ENCODE measurements around the gene EIF4G1.

Gene EIF4G1

GRCh38 chr3:184379358-184380184, 65.2 kb downstream of the EIF4G1 start, which contains the start of gene CHRD:
CHRD (plus strand) TSS chr3:184380054; CDS start chr3:184380319, 265 bp downstream.
- Histone ChIP-seq H2BK5ac (ENCODE audit: low read length) (peak within 1 kb of the TSS; percentile 71), H3K79me1 (ENCODE audit: low read depth, low read length) (no peaks in the 10 kb centered on the region), H2BK15ac (ENCODE audit: low read length) (peak within 1 kb of the TSS; percentile 81), H4K91ac (ENCODE audit: low read depth, low read length, poor library complexity) (no peak within 1 kb of the TSS), H3K27me3 (ENCODE audit: control insufficient read depth in 3 of 3, insufficient read depth in 3 of 3, low read depth in 1 of 3, low read length in 3 of 3) (peaks cover 8 to 22% (median 18%) of the 10 kb centered on the region in 3 experiments), H3K36me3 (replicated peaks in 1 of 2; ENCODE audit: control insufficient read depth in 2 of 2, insufficient read depth in 2 of 2, low read length in 2 of 2) (peaks cover 0 to 8% of the 10 kb centered on the region in 2 donors), H3K23ac (ENCODE audit: low read depth, low read length, poor library complexity) (peak within 1 kb of the TSS; percentile 12), H3K4me1 (ENCODE audit: control insufficient read depth in 2 of 2, insufficient read depth in 1 of 2, low read depth in 1 of 2, low read length in 2 of 2) (peaks cover 26 to 41% of the 10 kb centered on the region in 2 donors), H3K18ac (ENCODE audit: low read length) (peak within 1 kb of the TSS; percentile 94), H3K4ac (ENCODE audit: low read length) (peak within 1 kb of the TSS; percentile 12), H2AFZ (ENCODE audit: low read length) (peak within 1 kb of the TSS; percentile 89), H3K27ac (replicated peaks; ENCODE audit: low read length) (peak within 1 kb of the TSS; percentile 14), H3K4me2 (ENCODE audit: insufficient read depth, low read length, poor library complexity, severe bottlenecking) (peak within 1 kb of the TSS; percentile 87), H2BK12ac (ENCODE audit: low read length) (peak within 1 kb of the TSS; percentile 91), H3K9ac (ENCODE audit: low read depth, low read length, poor library complexity) (peak within 1 kb of the TSS; percentile 85), H3K14ac (ENCODE audit: low read length) (peak within 1 kb of the TSS; percentile 90), H3K9me3 (replicated peaks in 1 of 2; ENCODE audit: control insufficient read depth in 2 of 2, insufficient read depth in 1 of 2, low read depth in 1 of 2, low read length in 2 of 2) (no peaks in the 10 kb centered on the region), H2AK5ac (ENCODE audit: low read depth, low read length) (peak within 1 kb of the TSS; percentile 95), H2BK120ac (ENCODE audit: low read depth, low read length) (no peak within 1 kb of the TSS), H3K4me3 (ENCODE audit: low read length in 2 of 2) (peak within 1 kb of the TSS; percentile 45 to 81), H4K8ac (ENCODE audit: low read depth, low read length) (no peak within 1 kb of the TSS)
- DNase-seq (ENCODE audit: low spot score) = no peak
- no CpG with 5 or more reads among the region's 71 CpGs for WGBS, 2 donors (ENCODE audit: extremely low coverage in 2 of 2, insufficient read length in 2 of 2, insufficient replicate concordance in 1 of 2)

- H3K9ac ChIP-seq (ENCODE audit: low read depth, low read length, poor library complexity) = peak overlapping the region; percentile 85
- no peak overlapping the region for H2BK5ac ChIP-seq (ENCODE audit: low read length)
- no peaks in the 10 kb centered on the region for H3K79me1 ChIP-seq (ENCODE audit: low read depth, low read length)
- H2BK120ac ChIP-seq (ENCODE audit: low read depth, low read length) = no peak overlapping the region
- H3K36me3 ChIP-seq (replicated peaks in 1 of 2; ENCODE audit: control insufficient read depth in 2 of 2, insufficient read depth in 2 of 2, low read length in 2 of 2) = peaks cover 0 to 8% of the 10 kb centered on the region in 2 donors
- WGBS, 2 donors (ENCODE audit: extremely low coverage in 2 of 2, insufficient read length in 2 of 2, insufficient replicate concordance in 1 of 2) = no CpG with 5 or more reads among the region's 62 CpGs
- H3K27me3 ChIP-seq (ENCODE audit: control insufficient read depth in 3 of 3, insufficient read depth in 3 of 3, low read depth in 1 of 3, low read length in 3 of 3) = peaks cover 8 to 22% (median 18%) of the 10 kb centered on the region in 3 experiments
- no peak overlapping the region for H3K27ac ChIP-seq (replicated peaks; ENCODE audit: low read length)
- H2AK5ac ChIP-seq (ENCODE audit: low read depth, low read length) = peak overlapping the region; percentile 47
- H3K18ac ChIP-seq (ENCODE audit: low read length) = peak overlapping the region; percentile 94
- peaks cover 26 to 41% of the 10 kb centered on the region in 2 donors for H3K4me1 ChIP-seq (ENCODE audit: control insufficient read depth in 2 of 2, insufficient read depth in 1 of 2, low read depth in 1 of 2, low read length in 2 of 2)
- peak overlapping the region; percentile 45 to 81 for H3K4me3 ChIP-seq (ENCODE audit: low read length in 2 of 2)
- no peak overlapping the region for H3K4ac ChIP-seq (ENCODE audit: low read length)
- H4K8ac ChIP-seq (ENCODE audit: low read depth, low read length) = no peak overlapping the region
- H3K23ac ChIP-seq (ENCODE audit: low read depth, low read length, poor library complexity) = no peak overlapping the region
- peak overlapping the region; percentile 89 for H2AFZ ChIP-seq (ENCODE audit: low read length)
- DNase-seq (ENCODE audit: low spot score) = no peak
- peak overlapping the region; percentile 91 for H2BK12ac ChIP-seq (ENCODE audit: low read length)
- H3K9me3 ChIP-seq (replicated peaks in 1 of 2; ENCODE audit: control insufficient read depth in 2 of 2, insufficient read depth in 1 of 2, low read depth in 1 of 2, low read length in 2 of 2) = no peaks in the 10 kb centered on the region
- peak overlapping the region; percentile 90 for H3K14ac ChIP-seq (ENCODE audit: low read length)
- H3K4me2 ChIP-seq (ENCODE audit: insufficient read depth, low read length, poor library complexity, severe bottlenecking) = peak overlapping the region; percentile 87
- H2BK15ac ChIP-seq (ENCODE audit: low read length) = peak overlapping the region; percentile 81
- H4K91ac ChIP-seq (ENCODE audit: low read depth, low read length, poor library complexity) = no peak overlapping the region
These were observed 65.8 kb downstream of the EIF4G1 start for GRCh38 chr3:184380185-184380626.

GRCh38 chr3:184380627-184381260, 66.3 kb downstream of the EIF4G1 start:
- no peak overlapping the region for H2BK120ac ChIP-seq (ENCODE audit: low read depth, low read length)
- H2BK15ac ChIP-seq (ENCODE audit: low read length) = peak overlapping the region; percentile 81
- H2BK12ac ChIP-seq (ENCODE audit: low read length) = peak overlapping the region; percentile 91
- peak overlapping the region; percentile 94 for H3K18ac ChIP-seq (ENCODE audit: low read length)
- peak overlapping the region; percentile 87 for H3K4me2 ChIP-seq (ENCODE audit: insufficient read depth, low read length, poor library complexity, severe bottlenecking)
- no peak overlapping the region for H4K8ac ChIP-seq (ENCODE audit: low read depth, low read length)
- peaks cover 0 to 3% of the 10 kb centered on the region in 2 donors for H3K36me3 ChIP-seq (replicated peaks in 1 of 2; ENCODE audit: control insufficient read depth in 2 of 2, insufficient read depth in 2 of 2, low read length in 2 of 2)
- H3K27me3 ChIP-seq (ENCODE audit: control insufficient read depth in 3 of 3, insufficient read depth in 3 of 3, low read depth in 1 of 3, low read length in 3 of 3) = peaks cover 8 to 22% (median 18%) of the 10 kb centered on the region in 3 experiments
- H3K9ac ChIP-seq (ENCODE audit: low read depth, low read length, poor library complexity) = peak overlapping the region; percentile 85
- no peak overlapping the region for H3K27ac ChIP-seq (replicated peaks; ENCODE audit: low read length)
- H3K14ac ChIP-seq (ENCODE audit: low read length) = peak overlapping the region; percentile 90
- no CpG with 5 or more reads among the region's 42 CpGs for WGBS, 2 donors (ENCODE audit: extremely low coverage in 2 of 2, insufficient read length in 2 of 2, insufficient replicate concordance in 1 of 2)
- H3K4ac ChIP-seq (ENCODE audit: low read length) = peak overlapping the region; percentile 12
- peak overlapping the region; percentile 71 for H2BK5ac ChIP-seq (ENCODE audit: low read length)
- no peaks in the 10 kb centered on the region for H3K79me1 ChIP-seq (ENCODE audit: low read depth, low read length)
- H4K91ac ChIP-seq (ENCODE audit: low read depth, low read length, poor library complexity) = no peak overlapping the region
- peak overlapping the region; percentile 89 for H2AFZ ChIP-seq (ENCODE audit: low read length)
- peak overlapping the region; percentile 12 for H3K23ac ChIP-seq (ENCODE audit: low read depth, low read length, poor library complexity)
- DNase-seq (ENCODE audit: low spot score) = no peak
- peak overlapping the region; percentile 45 to 81 for H3K4me3 ChIP-seq (ENCODE audit: low read length in 2 of 2)
- H3K9me3 ChIP-seq (replicated peaks in 1 of 2; ENCODE audit: control insufficient read depth in 2 of 2, insufficient read depth in 1 of 2, low read depth in 1 of 2, low read length in 2 of 2) = no peaks in the 10 kb centered on the region
- peak overlapping the region; percentile 47 for H2AK5ac ChIP-seq (ENCODE audit: low read depth, low read length)
- H3K4me1 ChIP-seq (ENCODE audit: control insufficient read depth in 2 of 2, insufficient read depth in 1 of 2, low read depth in 1 of 2, low read length in 2 of 2) = peaks cover 26 to 38% of the 10 kb centered on the region in 2 donors
